RWPE2 (cell line): ENCODE results near the gene PKIB.

Experiments used
- ATAC-seq: fragments of 200-7000 bp; cut with Tn5 transposase; 3 replicates; pipeline ENCODE4 v1.9.1; 2021; ENCODE audit warnings: low read depth
- DNase-seq: peaks from one replicate; pipeline ENCODE4 v3.0.0-alpha.2; 2020; ENCODE audit warnings: low spot score
- H3K27ac ChIP-seq: fragments of 450-650 bp; 2 replicates; pipeline ENCODE4 v1.5.1; 2017; ENCODE audit warnings: mild to moderate bottlenecking; ENCODE audit not compliant: poor library complexity, severe bottlenecking
- H3K27me3 ChIP-seq: fragments of 250-450 bp; sonication (Bioruptor Pico); 2 replicates; pipeline ENCODE4 v1.5.1; 2021; ENCODE audit warnings: mild to moderate bottlenecking, moderate library complexity; ENCODE audit not compliant: insufficient read depth, poor library complexity, severe bottlenecking
- H3K36me3 ChIP-seq: fragments of 250-450 bp; sonication (Bioruptor Pico); 2 replicates; pipeline ENCODE4 v1.5.1; 2020; ENCODE audit warnings: low read depth, mild to moderate bottlenecking, moderate library complexity
- H3K4me1 ChIP-seq: fragments of 250-450 bp; sonication (Bioruptor Pico); 2 replicates; pipeline ENCODE4 v1.5.1; 2021; ENCODE audit warnings: mild to moderate bottlenecking, moderate library complexity; ENCODE audit not compliant: insufficient read depth, poor library complexity, severe bottlenecking
- H3K4me3 ChIP-seq: fragments of 250-450 bp; sonication (Bioruptor Pico); 2 replicates; pipeline ENCODE4 v1.5.1; 2021; ENCODE audit warnings: mild to moderate bottlenecking, moderate library complexity; ENCODE audit not compliant: severe bottlenecking
- H3K9me3 ChIP-seq: fragments of 250-450 bp; sonication (Bioruptor Pico); 2 replicates; pipeline ENCODE4 v1.5.1; 2021; ENCODE audit warnings: mild to moderate bottlenecking, moderate library complexity; ENCODE audit not compliant: severe bottlenecking
- TF ChIP-seq, protein P1 (sequence below): fragments of 450-650 bp; IDR thresholded peaks from one replicate; pipeline ENCODE4 v1.5.1; 2017; ENCODE audit warnings: mild to moderate bottlenecking, moderate library complexity; ENCODE audit not compliant: poor library complexity, severe bottlenecking

PKIB gene

DNA sequence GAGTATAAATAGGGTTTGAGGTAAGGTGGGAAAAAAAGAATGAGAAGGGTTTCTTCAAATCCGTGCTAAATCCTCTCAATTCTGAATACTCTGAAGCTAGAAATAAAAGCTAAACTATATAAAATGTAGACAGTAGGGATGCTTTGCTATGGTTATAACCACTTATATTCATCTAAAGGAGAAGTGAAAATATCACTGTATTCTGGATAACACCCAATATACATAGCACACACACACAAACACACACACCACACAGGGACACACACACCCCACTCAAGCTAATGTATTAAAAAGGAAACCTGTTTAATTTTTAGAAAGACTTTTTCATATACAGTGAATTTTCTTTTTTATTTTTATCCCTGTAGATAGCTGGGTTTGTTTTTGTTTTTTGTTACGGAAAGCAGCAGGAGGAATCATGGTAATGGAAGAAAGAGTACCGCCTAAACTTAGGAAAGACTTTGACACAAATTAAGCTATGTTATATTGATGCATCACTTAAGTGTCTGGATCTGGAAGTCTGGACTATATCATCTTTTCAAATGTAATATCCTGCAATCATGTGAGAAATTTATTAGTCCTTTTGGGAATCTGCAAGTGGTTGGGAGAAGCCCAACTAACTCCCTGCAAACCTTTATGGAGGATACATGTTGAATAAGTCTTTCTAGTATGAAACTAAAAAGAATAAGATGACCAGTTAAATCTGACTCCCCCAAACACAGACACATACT, 100.9 kb downstream of the PKIB start:
- Histone ChIP-seq H3K36me3 (no peaks in the 10 kb centered on the region), H3K4me1 (peaks cover 8% of the 10 kb centered on the region), H3K27me3 (no peaks in the 10 kb centered on the region), H3K27ac (no peak overlapping the region), H3K9me3 (peaks cover 3% of the 10 kb centered on the region), H3K4me3 (no peak overlapping the region)
- DNase-seq (no peak), ATAC-seq (no peak)
- TF ChIP-seq, protein P1, sequence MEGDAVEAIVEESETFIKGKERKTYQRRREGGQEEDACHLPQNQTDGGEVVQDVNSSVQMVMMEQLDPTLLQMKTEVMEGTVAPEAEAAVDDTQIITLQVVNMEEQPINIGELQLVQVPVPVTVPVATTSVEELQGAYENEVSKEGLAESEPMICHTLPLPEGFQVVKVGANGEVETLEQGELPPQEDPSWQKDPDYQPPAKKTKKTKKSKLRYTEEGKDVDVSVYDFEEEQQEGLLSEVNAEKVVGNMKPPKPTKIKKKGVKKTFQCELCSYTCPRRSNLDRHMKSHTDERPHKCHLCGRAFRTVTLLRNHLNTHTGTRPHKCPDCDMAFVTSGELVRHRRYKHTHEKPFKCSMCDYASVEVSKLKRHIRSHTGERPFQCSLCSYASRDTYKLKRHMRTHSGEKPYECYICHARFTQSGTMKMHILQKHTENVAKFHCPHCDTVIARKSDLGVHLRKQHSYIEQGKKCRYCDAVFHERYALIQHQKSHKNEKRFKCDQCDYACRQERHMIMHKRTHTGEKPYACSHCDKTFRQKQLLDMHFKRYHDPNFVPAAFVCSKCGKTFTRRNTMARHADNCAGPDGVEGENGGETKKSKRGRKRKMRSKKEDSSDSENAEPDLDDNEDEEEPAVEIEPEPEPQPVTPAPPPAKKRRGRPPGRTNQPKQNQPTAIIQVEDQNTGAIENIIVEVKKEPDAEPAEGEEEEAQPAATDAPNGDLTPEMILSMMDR = no peak

DNA sequence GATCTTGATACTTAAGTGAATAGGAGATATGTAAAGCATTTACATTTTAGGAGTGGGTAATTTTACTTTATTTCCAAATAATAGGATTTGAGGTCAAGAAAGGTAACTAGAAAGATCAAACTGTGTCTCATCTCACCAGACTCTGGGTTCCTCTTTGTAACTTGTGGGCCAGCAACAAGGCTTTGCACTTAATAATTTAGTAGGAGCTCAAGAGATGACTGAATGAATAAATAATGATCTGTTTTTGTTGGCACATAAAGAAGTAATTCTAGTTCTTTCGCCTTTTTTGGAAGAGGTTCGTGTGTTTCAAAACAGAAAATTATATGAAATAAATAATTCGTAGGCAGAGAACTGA, 101.9 kb downstream of the PKIB start:
- DNase-seq (no peak), ATAC-seq (peak; percentile 45; the same call in 1 of the 3 replicates)
- Histone ChIP-seq H3K4me1 (peaks cover 8% of the 10 kb centered on the region), H3K36me3 (no peaks in the 10 kb centered on the region), H3K9me3 (peaks cover 3% of the 10 kb centered on the region), H3K27ac (peak overlapping the region; percentile 5), H3K27me3 (no peaks in the 10 kb centered on the region), H3K4me3 (no peak overlapping the region)
- TF ChIP-seq, protein P1 = no peak

DNA sequence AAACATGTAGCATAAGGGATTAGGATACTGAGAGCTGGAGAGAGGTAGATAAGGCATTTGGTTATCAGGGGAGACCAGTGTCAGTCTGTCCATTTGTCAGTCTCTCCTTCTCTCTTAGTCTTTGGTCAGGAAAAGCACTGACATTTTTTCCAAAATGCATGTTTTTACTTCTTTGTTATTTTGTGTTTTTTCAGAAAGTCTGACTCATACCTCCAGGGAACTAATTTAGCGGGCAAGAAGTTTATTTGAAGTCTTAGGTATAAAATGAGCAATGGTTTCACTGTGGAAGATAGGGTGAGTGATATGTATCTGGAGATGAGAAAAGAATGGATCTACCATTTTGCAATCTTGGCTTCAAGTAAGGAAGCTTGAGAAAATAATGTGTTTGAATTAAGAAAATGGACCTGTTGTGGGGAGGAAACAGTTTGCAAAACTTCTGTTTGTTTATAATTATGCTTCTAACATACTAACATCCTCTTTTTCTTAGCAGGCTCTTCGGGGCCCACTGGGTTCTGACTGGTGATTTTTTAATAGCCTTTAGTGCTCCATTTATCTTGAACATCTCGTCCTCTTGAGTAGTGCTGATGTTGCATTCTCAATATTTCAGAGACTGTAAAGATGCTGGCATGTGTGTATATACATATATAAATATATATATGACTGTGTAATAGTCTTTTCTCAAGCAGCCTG, 102.4 kb downstream of the PKIB start:
- ATAC-seq = peak; percentile 64
- Histone ChIP-seq H3K27ac (peak overlapping the region; percentile 5), H3K4me1 (peaks cover 8% of the 10 kb centered on the region), H3K27me3 (no peaks in the 10 kb centered on the region), H3K4me3 (no peak overlapping the region), H3K36me3 (no peaks in the 10 kb centered on the region), H3K9me3 (peaks cover under 1% of the 10 kb centered on the region)
- DNase-seq = no peak
- TF ChIP-seq, protein P1 = no peak

- no peak overlapping the region for H3K4me3 ChIP-seq
- TF ChIP-seq, protein P1 = no peak
- DNase-seq = no peak
- H3K4me1 ChIP-seq = peaks cover 8% of the 10 kb centered on the region
- ATAC-seq = no peak
- H3K9me3 ChIP-seq = no peaks in the 10 kb centered on the region
- peak overlapping the region; percentile 5 for H3K27ac ChIP-seq
- no peaks in the 10 kb centered on the region for H3K27me3 ChIP-seq
- no peaks in the 10 kb centered on the region for H3K36me3 ChIP-seq
Measured at GRCh38 chr6:122713138-122713537, 102.9 kb downstream of the PKIB start.

DNA sequence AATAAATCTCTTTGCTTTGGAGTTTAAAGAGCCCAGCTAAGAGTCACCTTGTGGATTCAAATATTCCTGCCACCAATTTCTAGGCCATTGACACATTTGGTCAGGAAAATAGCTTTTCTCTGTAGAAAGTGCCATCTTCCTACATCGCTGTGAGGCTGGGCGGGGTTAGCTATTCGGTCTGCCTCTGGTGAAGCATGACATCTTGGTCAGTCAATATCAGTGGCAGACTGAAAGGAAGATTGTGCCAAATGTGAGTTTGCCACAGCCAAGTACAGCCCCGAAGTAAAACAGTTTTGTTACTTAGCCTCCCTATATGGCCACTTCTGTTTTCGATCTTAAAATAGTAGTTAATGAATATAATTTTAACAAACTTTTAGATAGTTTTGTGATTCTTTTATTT, 103.9 kb downstream of the PKIB start:
- no peak for DNase-seq
- ATAC-seq = no peak
- no peaks in the 10 kb centered on the region for H3K36me3 ChIP-seq
- TF ChIP-seq, protein P1 = no peak
- no peaks in the 10 kb centered on the region for H3K9me3 ChIP-seq
- no peaks in the 10 kb centered on the region for H3K27me3 ChIP-seq
- H3K27ac ChIP-seq = no peak overlapping the region
- no peak overlapping the region for H3K4me3 ChIP-seq
- H3K4me1 ChIP-seq = peaks cover 8% of the 10 kb centered on the region
